ENCODE data around the gene PTGES3.
A peak's percentile ranks its signal among the peaks of the same experiment; 100 is the strongest.
"Not testable (repeated sequence)": the region's sequence is repeated elsewhere in the genome, so short reads cannot be mapped to it uniquely, and the experiment has no call there.

PTGES3 gene

GRCh38 chr12:56657416-56658379, 30.4 kb downstream of the PTGES3 start:
- no peak for DNase-seq (ENCODE audit: low spot score)

DNA sequence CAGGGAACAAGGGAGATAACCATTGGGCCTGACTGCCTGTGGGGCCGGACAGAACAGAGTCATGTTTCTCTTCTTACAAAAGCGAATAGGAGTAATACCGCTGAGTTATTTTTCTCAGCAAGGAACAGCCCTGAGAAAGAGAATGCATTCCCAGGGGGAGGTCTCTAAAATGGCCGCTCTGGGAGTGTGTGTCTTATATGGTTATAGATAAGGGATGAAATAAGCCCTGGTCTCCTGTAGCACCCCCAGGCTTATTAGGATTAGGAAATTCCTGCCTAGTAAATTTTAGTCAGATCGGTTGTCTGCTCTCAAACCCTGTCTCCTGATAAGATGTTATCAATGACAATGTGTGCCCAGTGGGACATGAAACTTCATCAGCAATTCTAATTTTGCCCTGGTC, 34.3 kb downstream of the PTGES3 start:
- DNase-seq (ENCODE audit: low spot score): not testable (repeated sequence)

GRCh38 chr12:56648023-56648422, 40.1 kb downstream of the PTGES3 start:
- not testable (repeated sequence) for DNase-seq (ENCODE audit: low spot score)

DNA sequence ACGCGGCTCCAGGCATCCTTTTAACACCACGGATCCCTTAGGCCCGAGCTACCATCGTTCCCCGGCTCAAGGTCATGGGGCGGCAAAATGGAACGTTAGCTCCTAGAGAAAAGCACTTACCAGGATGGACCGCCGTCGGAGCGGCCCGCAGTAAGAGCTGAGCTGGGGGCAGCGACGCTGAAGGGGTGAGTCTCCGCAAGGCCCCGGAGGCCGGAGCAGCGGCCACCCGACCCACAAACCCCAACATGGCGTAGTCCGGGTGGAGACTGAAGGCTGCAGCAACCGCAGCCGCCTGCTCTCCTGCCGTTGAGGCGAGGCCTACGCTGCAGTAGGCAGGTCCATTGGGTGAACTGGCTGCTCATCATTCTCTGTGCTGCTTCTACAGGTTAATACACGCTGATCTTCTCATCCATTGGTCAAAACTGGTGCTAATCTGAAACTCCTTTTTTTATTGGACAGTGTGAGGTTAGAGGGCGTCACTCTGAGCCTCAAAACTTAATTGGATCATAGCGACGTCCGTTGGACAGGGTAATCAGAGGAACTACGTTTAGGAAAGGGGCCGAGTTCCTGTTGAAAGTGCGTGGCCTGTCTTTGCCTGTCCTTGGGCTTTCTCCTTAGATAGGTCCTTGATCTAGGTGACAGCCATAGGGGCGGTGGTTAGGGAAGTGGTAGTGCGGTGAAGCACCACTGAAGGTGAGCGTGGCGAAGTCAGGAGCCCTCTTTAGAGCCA, 42.2 kb downstream of the PTGES3 start, which contains the start of gene ATP5F1B:
Gene ATP5F1B (minus strand): TSS at position 268 of the 730 bp plus-strand sequence. CDS start 21 bp downstream, at position 247.
- DNase-seq (ENCODE audit: low spot score): peak; percentile 100

DNA sequence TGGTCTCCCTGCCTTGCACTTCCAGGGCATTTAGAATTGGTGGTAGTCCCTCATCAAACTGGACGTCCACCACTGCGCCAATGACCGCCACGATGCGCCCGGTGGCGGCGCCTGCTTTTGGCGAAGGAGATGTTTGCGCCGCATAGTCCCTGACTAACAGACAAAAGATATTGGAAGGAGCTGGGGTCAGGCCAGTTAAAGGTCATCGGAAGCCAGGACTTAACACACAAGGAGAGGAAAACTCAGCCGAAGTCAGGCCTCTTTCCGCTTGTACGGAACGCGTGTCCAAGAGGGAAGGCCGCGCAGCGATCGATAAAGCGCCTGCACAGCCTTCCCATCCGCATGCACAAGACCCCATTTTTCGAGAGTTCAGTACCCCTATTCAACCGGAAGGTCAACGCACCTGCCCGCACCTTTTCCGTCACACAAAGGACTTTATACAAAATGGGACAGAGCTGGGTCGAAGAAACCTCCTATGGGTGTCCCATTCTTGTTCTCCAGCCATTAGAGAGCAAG, 42.8 kb downstream of the PTGES3 start:
- DNase-seq (ENCODE audit: low spot score): no peak

DNA sequence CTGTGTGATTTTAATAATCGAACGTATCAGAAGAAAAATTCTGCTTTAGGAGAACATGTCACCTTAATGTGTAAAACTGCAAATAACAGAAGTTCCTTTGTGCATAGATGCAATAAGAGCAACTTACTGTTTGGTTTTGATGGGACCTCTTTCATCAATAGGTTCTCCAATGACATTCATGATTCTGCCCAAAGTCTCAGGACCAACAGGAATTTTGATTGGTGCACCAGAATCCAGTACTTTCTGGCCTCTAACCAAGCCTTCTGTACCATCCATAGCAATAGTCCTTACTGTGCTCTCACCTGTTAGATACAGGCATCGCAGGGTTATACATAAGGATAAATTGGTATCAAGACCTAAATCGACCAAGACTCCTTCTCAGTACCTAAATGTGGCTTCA, 43.4 kb downstream of the PTGES3 start:
- no peak for DNase-seq (ENCODE audit: low spot score)

- no peak for DNase-seq (ENCODE audit: low spot score)
Observed at GRCh38 chr12:56641219-56641618, 46.9 kb downstream of the PTGES3 start.

DNA sequence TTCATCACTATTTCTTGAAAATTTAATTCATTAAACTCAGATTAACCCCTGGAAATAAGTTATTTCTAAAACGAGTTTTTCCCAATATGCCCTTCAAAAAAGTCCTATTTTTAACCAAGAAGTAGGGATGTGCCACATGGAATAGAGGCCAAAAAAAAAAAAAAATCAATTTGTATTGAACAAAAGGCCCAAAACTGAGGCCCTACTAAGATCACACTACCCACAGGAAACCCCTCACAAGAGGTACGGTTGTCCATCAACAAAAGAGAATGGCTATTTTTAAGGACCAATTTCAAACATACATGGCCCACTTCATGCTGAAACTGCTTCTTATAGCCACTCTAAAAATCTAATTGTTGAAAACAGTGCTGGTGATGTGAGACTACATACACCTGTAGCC, 50.5 kb downstream of the PTGES3 start:
- DNase-seq (ENCODE audit: low spot score): no peak

DNA sequence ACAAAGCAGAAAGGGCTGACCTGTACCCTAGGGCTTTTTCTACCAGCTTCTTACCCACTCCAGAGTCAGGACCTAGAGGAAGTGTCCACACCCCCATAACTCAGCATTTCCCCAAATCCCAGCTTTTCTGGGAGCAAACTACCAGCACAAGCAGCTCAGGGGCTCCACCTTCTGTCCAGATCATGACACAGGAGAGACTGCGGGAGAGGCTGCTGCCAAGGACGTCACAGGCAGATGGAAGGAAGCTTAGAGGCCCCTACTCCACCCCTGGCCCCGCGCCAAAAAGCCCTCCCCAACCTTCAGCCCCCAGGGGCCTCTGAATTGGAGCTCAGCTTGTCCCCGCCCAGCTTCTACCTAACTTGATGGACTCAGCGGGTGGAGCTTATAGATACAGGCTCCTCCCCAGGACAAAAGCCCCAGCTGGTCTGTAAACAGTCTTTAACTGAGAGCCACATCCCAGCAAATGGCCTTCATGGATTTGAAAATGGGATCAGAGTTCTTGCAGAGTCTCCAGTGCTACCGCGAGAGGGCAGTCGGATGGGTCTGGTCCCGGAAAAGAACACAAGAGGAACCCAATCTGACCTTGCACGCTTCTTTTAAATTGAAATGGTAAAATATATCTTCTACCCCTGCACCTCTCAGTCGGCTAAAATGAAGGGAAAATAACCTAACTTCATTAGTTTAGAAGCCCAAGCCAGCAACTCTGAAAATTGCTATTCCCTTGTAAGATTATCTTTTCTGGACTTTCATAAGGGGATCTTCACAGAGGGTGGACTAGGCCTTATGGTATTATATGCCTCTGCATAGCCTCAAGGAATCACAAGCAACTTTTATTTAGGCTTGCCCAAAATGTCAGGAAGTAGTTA, 51.2 kb downstream of the PTGES3 start:
- peak; percentile 100 for DNase-seq (ENCODE audit: low spot score)

DNA sequence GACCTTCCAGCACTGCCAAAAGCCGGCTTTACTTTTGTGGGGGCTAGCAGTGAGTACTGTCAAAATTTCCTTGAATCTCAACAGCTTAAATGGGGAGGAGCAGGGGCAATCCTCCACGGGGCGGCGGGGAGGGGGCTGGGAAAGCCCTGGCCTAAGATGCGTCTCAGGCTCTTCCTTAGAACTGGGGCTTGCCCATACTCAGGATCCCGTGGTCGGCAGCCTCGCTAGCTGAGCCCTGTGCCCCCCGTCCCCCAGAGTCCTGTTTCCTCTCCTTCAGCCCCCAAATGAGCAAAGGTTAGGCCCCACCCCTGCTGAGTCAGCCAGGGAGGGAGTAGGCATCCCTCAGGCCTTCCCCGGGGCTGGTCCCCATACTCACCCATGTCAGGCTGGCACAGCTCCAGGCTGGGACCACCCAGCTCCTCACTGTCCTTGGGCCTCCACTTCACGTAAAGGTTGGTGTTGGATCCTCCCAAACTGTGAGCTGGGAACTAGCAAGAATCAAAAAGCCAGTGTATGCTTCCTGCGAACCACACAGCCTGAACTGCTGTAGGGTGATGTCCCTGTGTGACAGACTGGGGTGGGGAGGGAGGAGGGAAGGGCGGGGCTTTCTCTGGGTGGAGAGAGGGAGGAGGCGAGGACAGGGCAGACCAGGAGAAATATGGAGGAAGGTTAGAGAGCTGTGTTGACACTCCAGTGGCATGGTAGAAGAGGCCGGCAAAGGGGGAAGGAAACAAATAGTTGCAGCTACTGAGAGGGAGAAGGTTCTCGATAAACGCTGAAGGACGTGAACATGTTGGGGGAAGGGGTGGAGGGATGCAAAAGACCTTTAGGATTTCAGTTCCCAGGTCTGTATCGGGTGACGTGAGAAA, 52.0 kb downstream of the PTGES3 start:
- peak; percentile 88 for DNase-seq (ENCODE audit: low spot score)

DNA sequence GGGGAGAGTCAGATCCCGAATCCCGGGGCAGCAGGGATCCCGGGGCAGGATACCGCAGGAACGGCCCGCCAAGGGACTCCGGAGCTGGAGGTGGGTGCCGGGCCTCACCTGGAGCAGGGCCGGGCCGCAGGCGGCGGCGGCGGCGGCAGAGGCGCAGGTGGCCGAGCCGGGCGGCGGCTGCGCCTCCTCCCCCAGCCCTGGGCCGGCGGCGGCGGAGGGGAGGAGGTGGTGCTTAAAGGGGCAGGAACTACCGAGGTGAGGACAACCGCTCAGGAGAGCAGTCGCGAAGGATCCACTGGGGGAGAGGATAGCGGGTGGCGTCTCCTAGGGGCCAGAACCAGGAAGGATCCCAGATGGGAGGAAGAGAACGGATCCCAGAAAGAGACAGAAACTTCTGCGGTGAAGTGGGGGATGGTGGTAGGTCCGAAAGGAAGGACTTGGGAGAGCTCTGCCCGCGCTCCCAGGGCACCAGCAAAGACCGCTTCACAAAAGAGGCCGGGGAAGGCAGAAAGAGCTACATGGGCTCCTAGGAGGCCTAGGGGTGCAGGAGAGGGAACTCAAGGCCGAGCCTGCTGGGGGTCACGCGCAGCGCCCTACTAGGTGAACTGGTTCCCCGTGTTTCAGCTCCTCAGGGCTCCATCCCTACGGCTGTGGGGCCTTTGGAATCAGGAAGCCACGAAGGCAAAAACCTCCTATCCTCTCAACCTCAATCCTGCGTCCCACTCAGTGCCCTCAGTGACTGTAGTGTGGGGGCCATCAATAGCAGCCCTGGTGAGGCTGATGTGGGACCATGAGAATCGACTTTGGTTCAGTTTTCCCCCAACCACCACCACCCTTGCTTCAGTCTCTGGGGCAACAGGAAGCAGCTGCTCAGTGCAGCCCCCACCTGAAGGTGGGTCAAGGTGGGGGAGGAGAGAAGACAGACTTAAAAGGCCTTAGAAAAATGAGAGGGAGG, 53.0 kb downstream of the PTGES3 start:
- DNase-seq (ENCODE audit: low spot score): peak; percentile 95

DNA sequence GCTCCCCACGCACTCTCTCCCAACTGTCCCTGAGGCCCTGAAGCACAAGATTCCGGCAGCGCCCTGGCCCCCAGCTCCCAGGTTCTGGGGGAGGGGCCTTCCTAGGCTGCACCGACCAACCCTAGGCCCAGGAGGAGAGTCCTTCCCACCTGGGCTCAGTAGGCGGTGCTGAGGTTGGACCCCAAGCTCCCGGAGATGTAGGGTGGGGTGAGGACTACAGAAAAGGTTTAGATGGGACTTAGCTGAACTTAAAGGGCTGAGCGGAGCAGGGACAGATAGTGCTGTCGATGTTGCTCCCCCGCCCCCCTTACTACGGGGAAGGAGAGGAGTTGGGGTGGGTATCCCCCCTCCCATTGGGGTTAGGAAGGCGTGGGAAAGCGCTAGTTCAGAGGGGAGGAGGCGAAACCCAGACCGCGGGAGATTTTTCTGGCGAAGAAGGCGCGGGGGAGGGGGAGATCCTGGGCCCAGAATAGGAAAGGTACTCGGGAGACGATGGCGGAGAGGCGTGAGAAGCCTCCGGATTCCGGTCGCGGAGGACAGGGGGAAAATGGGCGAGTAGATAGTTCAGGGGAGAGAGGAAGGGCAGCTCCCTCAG, 53.7 kb downstream of the PTGES3 start:
- DNase-seq (ENCODE audit: low spot score): peak; percentile 79

DNA sequence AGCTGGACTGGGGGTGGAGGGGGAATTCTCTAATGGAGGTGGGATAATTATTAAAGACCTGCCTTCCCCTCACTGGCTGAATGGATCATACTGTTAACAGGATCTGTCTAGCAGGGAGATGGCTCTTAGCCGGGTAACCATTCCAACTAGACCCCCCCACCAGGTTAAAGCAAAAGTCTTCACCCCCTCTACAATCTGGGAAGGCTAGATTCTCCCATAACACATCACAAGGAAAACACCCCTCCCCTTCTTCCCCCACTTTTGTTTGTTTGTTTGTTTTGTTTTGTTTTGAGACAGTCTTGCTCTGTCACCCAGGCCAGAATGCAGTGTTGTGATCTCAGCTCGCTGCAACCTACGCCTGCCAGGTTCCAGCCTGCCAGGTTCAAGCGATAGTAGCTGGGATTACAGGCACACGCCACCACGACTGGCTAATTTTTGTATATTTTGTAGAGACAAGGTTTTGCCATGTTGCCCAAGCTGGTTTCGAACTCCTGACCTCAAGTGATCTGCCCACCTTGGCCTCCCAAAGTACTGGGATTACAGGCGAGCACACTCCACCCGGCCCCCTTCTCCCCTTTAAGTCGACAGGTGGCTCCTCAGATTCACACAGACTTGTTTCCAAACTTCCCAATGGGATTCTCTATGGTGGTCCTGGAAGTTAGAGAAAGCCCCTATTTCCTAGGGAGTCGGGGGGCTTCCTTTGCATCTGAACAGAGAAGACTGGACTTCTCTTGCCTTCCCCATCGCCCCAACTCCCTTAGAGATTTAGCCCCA, 54.4 kb downstream of the PTGES3 start:
- DNase-seq (ENCODE audit: low spot score): no peak

GRCh38 chr12:56632701-56633467, 55.2 kb downstream of the PTGES3 start:
- DNase-seq (ENCODE audit: low spot score): no peak

DNA sequence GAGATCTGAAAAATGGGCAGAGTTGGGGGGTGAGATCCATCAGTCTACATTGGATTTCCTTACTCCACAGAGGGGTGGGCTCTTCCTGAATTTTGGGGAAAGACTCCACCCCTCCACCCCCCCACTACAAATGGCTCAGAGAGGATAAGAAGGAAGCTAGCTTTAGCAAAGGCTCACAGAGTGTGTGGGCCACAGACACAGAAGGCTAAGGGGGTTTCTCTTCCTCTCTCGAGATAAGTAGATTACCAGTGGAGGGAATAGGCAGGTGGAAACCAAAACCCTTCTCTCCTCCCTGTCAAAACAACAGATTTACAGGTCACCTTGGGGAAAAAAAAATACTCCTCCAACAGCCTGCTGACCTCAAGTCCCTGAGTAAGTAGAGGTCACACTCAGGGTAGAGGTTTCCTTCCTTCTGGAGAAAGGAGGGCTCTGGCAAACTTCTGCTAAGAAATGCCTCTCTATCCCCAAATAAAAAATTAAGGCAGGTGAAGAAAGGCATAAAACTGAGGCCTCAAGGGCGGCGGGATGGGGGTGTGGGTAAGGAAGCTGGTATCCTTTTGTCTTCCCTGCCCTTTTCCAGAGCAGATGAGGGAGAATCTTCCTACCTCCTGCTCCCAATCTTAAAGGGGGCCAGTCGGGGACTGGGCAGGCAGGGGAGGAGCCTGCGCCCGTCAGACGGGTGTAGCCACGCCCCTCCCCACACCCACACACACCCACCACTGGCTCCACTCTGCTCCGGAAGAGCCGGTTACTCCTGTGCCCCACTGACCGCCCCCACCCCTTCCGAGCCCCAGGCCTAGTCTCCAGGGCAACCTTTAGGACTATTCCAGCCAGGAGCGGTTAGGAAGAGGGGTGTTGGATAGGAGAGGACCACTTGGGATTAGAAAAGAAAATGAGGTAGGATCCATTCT, 56.0 kb downstream of the PTGES3 start:
- DNase-seq (ENCODE audit: low spot score): peak; percentile 27

GRCh38 chr12:56630180-56630632, 57.9 kb downstream of the PTGES3 start, which contains the start of gene BAZ2A:
BAZ2A (minus strand) TSS chr12:56630326; CDS start chr12:56617530, 12,796 bp downstream.
- DNase-seq (ENCODE audit: low spot score): peak; percentile 79
